Islet of Langerhans (tissue), 1 donor: ENCODE data around the gene SRSF3.
"Not testable (repeated sequence)": the region's sequence is repeated elsewhere in the genome, so short reads cannot be mapped to it uniquely, and the experiment has no call there.

Experiments
- FAIRE-seq: peaks from one replicate; lab custom pipeline; 2011; peaks lifted over from hg19 to GRCh38; lab: Jason Lieb, UNC

SRSF3 gene

DNA sequence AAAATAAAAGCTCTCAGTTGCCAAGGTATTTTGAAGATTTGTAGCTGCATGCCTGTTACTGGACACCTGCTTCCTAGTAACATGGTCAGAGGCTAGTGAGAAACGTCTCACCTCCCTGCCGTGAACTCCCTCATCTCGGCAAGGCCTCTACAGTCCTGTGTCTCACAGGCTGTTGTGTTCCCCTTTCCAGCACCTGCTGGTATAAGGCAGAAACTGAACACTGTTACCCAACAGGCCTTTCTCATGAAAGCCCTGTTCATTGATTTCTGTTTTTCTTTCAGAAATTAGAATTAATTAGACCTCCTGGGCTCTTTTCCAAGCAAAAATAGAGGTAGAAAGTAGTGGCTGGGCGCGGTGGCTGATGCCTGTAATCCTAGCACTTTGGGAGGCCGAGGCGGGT, 17.6 kb upstream of the SRSF3 start:
- no peak for FAIRE-seq

DNA sequence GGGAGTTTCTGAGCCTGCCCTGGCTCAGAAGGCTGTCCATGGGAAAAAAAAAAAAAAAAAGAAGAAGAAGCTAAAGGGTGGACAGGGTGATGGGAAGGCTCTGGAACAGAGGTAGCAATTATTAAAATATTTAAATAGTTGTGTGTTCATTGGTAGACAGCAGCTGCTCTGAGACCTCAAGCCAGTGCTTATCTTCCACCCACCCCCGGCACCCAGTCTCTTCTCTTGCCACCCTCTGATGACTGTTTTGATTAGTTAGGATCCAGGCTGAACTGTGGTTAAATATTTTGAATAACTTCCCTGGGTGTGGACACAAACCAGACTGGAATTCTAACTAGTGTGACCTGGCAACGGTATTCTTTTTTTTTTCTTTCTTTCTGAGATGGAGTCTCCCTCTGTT, 16.9 kb upstream of the SRSF3 start:
- FAIRE-seq = no peak

DNA sequence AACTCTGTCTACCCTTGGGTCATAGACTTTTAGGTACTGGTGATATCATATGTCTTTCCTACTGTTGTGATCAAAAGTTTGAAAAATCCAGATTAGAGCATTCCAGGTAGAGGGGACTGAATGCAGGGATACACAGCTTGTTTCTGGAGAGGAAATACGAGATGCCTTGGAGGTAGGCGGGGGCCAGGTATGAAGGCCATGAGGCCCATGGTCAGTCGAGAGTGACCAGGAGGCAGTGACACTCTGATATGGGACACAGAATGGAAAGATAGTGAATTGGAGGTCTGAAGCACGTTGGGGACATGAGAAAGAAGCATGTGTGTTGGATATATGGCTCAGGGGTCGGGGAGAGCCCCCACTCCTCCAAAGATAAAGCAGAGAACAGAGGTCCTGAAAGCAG, 16.1 kb upstream of the SRSF3 start:
- no peak for FAIRE-seq

DNA sequence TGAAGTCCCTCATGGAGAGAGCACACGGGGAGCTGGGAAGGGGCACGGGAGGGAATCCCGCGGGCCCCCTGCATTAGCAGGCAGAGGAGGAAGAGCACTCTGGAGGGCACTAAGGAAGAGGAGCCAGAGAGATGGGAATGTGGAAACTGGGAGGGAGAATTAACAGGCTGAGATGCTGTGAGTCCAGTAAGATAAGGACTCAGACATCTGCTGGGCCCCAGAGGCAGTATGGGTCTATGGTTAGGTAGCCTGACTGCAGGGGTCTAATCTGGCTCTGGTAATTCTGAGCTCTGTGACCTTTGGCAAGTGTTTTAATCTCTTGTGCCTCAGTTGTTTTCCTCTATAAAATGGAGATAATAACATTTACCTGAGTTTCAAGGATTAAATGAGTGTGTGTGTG, 15.7 kb upstream of the SRSF3 start:
- FAIRE-seq = no peak

DNA sequence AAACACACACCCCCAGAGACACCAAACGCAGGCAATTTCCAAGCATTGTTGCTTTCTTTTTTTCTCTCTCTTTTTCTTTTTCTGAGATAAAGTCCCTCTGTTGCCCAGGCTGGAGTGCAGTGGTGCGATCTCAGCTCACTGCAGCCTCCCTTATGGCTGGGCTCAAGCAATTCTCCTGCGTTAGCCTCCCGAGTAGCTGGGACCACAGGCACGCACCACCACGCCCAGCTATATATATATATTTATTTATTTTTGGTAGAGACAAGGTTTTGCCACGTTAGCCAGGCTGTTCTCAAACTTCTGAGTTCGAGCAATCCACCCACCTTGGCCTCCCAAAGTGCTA, 14.0 kb upstream of the SRSF3 start:
- no peak for FAIRE-seq

DNA sequence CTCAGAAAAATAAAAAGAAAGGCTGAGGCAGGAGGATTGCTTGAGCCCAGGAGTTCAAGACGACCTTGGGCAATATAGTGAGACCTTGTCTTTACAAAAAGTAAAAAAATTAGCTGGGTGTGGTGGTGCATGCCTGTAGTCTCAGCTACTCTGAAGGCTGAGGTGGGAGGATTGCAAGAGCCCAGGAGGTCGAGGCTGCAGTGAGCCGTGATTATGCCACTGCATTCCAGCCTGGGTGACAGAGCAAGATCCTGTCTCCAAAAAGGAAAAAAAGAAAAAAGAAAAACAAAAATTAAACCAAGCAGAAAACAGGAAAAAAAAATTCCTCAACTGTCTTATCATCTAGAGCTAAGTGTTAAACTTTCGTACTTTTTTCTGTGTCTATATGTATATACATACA, 12.4 kb upstream of the SRSF3 start:
- FAIRE-seq = no peak

DNA sequence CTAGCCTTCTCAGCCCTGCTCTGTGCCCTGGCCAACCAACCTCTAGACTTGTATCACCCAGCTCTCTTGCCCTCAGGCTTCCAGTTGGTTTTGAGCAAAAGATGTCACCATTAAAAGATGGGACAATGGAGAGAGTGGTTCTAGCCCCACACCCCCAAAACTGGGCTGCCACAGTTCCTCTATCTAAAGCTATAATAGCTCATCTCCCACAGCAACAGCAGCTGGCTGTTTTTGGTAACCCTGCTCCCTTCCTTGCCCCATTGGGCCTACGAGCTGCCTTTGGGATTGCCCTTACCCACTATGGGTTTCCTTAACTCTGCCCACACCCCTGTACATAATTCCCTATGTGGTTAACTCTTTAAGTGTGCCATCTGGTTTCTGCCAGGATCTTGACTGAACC, 7.6 kb upstream of the SRSF3 start:
- no peak for FAIRE-seq

DNA sequence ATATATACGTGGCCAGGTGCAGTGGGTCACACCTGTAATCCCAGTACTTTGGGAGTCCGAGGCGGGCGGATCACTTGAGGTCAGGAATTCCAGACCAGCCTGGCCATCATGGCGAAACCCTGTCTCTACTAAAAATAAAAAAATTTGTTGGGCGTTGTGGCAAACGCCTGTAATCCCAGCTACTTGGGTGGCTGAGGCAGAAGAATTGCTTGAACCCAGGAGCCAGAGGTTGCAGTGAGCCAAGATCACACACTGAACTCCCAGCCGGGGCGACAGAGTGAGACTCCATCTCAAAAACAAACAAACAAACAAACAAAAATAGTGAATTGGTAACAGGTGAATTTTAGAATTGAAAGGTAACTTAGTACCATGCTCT, 5.1 kb upstream of the SRSF3 start:
- not testable (repeated sequence) for FAIRE-seq

DNA sequence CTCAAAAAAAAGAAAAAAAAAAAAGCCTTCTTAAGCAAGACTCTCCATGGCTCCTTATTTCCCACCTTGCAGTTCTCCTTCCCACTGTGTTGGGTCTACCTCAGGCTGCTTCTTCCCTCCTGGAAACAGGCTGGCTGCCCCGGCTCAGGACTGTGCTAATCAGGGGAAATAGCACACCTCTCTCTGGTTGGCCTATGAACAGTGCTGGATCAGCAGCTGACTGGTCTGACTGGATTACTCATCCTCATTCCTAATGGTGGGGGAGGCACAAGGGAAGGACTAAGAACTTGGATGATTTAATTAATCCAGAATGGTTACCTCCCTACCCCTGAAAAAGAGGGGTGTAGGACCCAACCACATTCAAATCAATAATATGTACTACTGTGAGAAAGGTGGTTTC, 3.9 kb upstream of the SRSF3 start:
- FAIRE-seq = no peak

DNA sequence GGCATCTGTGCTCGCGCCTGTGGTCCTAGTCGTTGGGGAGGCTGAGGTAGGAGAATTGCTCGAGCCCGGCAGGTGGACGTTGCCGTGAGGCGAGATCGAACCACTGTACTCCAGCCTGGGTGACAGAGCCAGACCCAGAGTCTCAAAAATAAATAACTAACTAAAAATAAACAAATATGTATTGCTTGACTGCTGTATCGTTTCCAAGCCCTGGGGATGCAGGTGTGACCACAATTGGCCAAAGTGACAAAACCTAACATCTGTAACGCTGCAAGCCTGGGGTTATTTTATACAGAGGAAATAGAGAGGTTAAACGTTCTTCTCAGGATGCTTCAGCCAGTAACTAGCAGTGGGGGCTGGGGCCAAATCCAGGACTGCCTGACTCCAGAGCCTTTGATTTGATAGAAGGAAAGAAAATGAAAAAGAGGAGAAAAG, 1.9 kb upstream of the SRSF3 start:
- no peak for FAIRE-seq

DNA sequence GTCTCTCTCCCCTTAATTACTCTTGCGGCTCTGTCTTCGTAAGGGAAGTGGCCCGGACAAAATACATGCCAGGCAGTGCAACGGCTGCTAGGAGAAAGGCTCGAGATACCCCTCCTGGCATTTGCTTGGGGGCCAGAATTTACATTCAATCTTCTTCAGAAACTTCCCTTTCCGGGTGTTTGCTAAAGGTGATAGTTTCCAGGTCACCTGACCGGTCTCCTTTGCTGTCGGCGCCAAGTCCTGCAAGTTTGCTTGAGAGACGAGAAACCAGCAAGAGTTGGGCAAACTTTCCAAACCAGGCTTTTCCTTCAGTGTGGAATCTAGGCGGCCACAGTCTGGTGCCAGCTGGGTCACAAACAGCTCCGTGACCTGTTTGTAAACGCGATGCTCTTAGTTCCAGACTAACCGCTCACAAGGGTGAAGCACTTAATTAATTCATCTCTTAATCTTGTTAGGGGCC, 563 bp upstream of the SRSF3 start:
- no peak for FAIRE-seq

DNA sequence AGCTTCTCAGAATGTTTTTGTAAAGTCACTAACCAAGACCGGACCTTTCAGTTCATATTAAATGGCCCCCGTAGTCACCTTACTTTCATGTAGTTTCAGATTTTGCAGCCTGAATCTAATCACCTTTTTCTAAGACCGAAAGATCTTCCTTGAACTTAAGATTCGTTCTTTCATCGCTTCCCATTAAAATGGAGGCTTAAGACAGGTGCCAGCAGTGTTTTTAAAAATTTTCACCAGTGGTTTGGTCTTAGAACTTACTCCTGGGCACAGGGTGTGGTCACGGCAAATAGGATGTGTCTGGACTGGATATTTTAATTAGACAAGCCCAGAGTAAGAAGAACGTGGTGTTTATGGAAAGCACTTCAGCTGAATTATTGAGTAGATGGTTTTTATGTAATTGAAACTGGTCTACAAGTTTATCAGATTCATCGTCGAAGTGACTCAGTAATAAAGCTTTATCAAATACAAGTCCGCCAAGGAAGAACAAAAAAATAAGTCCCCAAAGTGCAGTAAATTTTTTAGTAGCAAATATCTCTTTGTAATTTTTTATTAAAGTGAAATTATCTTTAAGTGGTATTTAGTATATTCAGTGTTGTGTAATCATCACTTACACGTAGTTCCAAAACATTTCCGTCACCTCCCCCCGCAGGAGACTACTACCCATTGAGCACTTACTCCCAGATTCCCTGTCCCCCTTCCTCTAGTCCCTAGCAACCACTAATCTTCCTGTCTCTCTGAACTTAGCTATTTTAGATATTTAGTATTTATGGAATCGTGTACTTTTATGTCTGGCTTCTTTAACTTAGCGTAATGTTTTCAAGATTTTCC, 868 bp downstream of the SRSF3 start:
- no peak for FAIRE-seq

DNA sequence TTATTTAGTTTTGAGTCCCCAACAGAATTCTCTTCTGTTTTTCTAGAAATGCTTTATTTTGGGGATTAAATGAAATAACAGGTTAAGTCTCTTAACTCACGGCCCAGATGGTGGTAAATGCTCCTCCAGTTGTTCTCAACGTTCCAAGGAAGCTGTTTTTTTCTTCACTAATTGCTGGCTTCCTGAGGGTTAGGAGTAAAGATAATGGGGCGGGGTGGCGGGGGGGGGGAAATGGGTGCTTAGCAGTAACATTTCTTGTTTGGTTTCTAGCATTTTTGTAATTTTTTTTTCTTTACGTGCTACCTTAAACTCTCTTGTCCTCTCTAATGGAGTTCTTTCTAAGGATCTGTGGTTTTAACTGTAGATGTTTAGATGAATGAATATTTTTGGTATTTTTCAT, 2.2 kb downstream of the SRSF3 start:
- FAIRE-seq = no peak

DNA sequence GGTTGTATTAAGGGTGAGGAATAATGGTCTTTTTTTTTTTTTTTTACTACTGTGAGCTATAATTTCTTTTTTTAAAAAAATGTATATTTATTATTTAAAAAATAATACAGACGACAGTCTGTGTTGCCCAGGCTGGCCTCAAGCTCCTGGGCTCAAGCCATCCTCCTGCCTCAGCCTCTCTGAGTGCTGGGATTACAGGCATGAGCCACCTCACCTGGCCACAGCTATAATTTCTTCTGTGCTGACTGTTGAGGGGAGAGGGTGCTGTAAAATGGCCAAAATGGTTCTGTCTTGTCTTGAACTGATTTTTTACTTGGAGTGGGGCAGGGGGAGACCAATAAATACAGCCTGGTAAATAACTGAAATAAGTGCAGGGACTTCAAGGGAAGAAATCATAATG, 3.6 kb downstream of the SRSF3 start:
- FAIRE-seq = no peak

DNA sequence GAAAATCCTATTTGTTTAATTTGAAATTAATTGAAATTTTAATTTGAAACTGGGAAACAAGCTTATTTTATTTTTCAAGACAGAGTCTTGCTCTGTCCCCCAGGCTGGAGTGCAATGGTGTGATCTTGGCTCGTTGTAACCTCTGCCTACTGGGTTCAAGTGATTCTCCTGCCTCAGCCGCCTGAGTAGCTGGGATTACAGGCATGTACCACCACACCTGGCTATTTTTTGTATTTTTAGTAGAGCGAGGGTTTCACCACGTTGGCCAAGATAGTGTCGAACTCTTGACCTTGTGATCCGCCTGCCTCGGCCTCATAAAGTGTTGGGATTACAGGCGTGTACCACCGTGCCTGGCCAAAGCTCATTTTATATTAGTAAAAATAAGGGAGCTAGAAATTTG, 4.2 kb downstream of the SRSF3 start:
- FAIRE-seq = no peak

DNA sequence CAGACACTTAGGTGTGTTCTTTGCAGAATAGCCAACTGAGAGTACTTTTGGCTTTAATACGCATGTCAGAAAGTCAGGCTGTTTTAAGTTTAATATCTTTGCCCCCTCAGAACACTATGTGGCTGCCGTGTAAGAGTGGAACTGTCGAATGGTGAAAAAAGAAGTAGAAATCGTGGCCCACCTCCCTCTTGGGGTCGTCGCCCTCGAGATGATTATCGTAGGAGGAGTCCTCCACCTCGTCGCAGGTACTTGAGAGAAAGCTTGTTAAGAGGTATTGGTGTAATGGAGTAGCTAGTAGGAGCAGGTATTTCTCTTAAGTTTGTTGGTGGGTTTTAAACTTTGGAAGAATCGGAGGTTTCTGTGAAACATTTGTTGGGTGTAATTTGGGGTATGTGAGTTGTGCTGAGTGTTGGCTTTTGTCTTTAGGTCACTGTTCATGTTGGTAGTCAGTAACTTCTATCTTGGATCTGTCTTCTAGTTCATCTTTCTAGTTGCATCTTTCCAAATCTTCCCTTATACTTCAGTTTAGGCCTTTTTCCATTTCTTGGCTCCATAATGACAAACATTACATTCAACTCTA, 4.7 kb downstream of the SRSF3 start:
- no peak for FAIRE-seq

DNA sequence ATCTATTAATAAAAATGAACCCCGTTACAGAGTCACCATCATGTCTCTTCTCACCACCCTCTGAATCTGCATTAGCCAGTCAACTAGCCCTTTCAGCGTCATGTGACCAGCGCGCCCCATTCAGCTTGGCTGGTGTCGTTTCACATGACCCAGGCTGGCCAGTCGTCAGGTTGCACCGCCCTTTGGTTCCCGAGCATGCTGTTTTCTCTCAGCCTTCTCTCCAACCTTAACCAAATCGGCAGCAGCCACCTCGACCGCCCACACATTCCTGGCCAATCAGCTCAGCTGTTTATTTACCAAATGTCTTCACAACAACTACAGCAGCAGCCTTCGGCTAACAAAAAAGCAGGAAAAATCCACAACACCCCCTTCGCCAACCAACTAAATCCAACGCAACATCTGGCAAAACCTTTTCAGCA, 5.6 kb downstream of the SRSF3 start:
- FAIRE-seq = no peak

DNA sequence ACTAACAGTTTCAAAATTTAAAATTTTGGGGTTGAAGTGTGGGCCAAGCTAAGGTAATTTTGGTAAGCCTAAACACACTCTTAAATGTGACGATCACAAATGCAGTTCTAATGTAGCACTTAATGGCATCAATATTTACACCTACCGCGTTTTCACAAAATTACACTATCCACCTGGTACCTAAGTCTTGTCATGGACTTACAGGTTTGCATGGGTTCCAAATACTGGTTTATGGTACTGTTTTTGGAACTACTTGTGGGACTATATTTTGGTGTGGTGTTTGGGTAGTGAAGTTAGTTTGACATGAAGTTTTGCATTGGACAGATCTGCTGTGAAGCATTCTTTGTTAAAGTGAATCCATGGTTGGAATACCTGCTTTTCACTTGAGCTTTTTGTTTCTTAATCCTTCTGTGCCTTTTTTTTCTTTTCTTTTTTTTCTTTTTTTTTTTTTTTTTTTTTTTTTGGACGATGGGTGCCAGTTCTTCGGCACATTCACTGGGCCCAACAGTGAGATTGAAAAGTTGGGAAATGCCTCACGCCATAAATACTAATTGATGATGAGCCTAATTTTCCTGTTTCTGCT, 6.5 kb downstream of the SRSF3 start:
- FAIRE-seq = no peak

DNA sequence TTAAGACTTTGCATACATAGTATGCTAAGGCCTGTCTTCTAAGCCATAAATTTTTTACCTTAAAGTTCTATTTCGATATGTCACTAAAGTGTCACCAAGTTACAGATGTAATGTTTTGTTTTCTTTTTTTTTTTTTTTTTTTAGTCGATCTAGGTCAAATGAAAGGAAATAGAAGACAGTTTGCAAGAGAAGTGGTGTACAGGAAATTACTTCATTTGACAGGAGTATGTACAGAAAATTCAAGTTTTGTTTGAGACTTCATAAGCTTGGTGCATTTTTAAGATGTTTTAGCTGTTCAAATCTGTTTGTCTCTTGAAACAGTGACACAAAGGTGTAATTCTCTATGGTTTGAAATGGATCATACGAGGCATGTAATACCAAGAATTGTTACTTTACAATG, 7.7 kb downstream of the SRSF3 start:
- not testable (repeated sequence) for FAIRE-seq

DNA sequence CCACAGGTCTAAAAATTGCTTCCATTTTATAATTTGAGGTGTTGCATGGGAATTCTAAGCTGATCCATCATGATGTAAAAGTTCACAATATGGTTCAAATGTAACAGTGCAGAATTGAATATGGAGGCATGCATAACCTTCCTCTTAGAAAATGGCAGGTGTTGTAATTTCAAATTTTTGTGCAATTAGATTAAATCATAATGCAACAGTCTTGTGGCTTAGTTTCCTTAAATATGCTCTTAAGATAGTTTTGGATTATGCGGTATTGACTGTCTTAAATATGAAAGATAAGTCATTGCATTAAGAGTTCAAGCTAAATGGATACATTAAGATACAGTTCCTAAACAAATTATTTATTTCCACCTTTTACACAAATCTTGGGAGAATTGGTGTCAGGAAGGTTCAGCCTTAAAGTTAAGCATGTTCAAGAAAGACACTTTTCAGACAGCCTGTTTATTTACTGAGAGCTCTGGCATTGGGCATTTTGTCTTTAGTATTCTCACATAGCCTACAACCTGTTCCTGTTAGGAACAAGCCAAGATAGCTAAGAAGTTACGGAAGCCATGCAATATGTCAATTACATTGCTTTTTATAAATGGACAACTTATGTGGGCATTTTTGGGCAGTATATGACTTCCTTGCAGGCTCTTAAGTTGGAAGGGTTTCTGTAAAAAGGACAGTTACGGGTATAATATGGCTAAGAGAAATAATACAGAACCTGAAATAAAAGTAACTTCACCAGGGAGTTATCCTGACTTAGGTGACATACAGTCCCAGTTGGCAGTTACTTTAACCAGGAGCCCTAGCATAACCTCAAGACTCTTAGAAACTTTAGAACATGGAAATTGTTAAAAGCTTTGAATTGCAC, 9.3 kb downstream of the SRSF3 start:
- FAIRE-seq = no peak

DNA sequence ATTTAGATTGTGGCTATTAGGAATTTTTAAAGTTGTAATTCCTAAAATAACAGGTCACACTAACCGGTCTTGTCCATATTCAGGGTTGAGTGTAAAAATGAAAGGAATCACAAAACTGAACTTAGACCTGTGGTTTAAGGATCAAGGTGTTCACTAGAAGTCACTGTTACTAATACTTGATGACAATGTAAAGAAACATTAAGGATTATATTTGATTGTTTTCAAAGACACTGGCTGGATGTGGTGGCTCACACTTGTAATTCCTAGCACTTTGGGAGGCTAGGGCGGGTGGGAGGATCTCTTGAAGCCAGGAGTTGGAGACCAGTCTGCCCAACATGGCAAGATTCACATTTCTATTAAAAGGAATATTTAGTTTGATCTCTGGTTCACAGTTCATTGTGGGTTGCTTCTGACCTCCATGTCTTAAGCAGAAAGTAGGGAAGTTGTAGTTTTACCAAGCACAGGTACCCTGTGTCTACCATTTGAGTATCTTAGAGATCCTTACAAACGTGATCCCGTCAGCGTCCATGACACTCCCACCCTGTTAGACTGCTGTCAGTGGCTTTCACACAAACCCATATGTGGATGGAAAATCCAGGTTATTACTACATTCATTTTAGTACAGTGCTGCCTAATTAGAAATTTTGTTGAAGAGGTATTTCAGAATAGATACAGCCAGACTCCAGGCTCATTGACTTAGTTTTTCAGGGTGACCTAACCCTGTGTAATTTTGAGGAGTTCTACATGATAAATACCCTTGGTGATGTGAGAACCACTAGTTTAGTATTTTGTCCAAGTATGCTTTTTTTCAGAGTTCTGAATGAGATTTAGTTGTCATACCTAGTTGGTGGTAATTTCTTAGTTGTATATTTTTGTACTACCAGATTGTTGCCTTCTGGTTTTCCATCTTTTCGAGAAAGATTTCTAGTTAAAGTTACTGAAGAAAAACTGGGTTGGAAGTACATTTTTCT, 10.2 kb downstream of the SRSF3 start:
- FAIRE-seq = no peak

DNA sequence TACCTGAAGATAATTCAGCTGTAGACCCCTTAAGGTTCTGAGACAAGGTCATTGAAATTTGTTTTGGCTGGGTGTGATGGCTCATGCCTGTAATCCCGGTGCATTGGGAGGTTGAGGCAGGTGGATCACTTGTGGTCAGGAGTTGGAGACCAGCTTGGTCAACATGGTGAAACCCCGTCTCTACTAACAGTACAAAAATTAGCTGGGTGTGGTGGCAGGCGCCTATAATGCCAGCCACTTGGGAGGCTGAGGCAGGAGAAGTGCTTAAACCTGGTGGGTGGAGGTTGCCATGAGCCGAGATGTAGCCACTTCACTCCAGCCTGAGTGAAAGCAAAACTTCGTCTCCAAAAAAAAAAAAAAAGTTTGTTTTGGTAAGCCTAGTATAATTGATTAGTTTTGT, 11.0 kb downstream of the SRSF3 start:
- FAIRE-seq = no peak
